Measurements from ENCODE around the gene WDSUB1.

Gene WDSUB1

GRCh38 chr2:159285929-159286708, at the start of gene WDSUB1:
Gene WDSUB1 (minus strand): TSS chr2:159286703. CDS start chr2:159283069, 3,634 bp downstream.
- DNase-seq (ENCODE audit: low read depth in 1 of 2, low spot score in 1 of 2), result no peak

- no peak for DNase-seq (ENCODE audit: low read depth in 1 of 2, low spot score in 1 of 2)
These were observed 40.2 kb upstream of the WDSUB1 start for GRCh38 chr2:159326569-159327255.

GRCh38 chr2:159322419-159322818, 35.9 kb upstream of the WDSUB1 start:
- DNase-seq (ENCODE audit: low read depth in 1 of 2, low spot score in 1 of 2), result no peak

- DNase-seq (ENCODE audit: low read depth in 1 of 2, low spot score in 1 of 2), result no peak
These were observed 31.0 kb upstream of the WDSUB1 start for GRCh38 chr2:159317392-159318088.

- no peak for DNase-seq (ENCODE audit: low read depth in 1 of 2, low spot score in 1 of 2)
These were observed 21.4 kb upstream of the WDSUB1 start for GRCh38 chr2:159307942-159308341.

- no peak for DNase-seq (ENCODE audit: low read depth in 1 of 2, low spot score in 1 of 2)
These were observed 14.1 kb upstream of the WDSUB1 start for GRCh38 chr2:159300586-159300985.

GRCh38 chr2:159298967-159299366, 12.5 kb upstream of the WDSUB1 start:
- no peak for DNase-seq (ENCODE audit: low read depth in 1 of 2, low spot score in 1 of 2)

- DNase-seq (ENCODE audit: low read depth in 1 of 2, low spot score in 1 of 2), result no peak
These were observed 10.7 kb upstream of the WDSUB1 start for GRCh38 chr2:159297042-159297707.

GRCh38 chr2:159292157-159292556, 5.7 kb upstream of the WDSUB1 start:
- no peak for DNase-seq (ENCODE audit: low read depth in 1 of 2, low spot score in 1 of 2)

- no peak for DNase-seq (ENCODE audit: low read depth in 1 of 2, low spot score in 1 of 2)
These were observed 3.9 kb upstream of the WDSUB1 start for GRCh38 chr2:159290289-159290907.

- no peak for DNase-seq (ENCODE audit: low read depth in 1 of 2, low spot score in 1 of 2)
These were observed 1.2 kb upstream of the WDSUB1 start for GRCh38 chr2:159287733-159288132.

GRCh38 chr2:159286709-159287441, 372 bp upstream of the WDSUB1 start:
- DNase-seq (ENCODE audit: low read depth in 1 of 2, low spot score in 1 of 2), result peak; percentile 88 to 94

GRCh38 chr2:159285433-159285832, 1.1 kb downstream of the WDSUB1 start:
- no peak for DNase-seq (ENCODE audit: low read depth in 1 of 2, low spot score in 1 of 2)

GRCh38 chr2:159283529-159283928, 3.0 kb downstream of the WDSUB1 start:
- DNase-seq (ENCODE audit: low read depth in 1 of 2, low spot score in 1 of 2), result no peak

- no peak for DNase-seq (ENCODE audit: low read depth in 1 of 2, low spot score in 1 of 2)
These were observed 5.5 kb downstream of the WDSUB1 start for GRCh38 chr2:159281002-159281401.

- DNase-seq (ENCODE audit: low read depth in 1 of 2, low spot score in 1 of 2), result no peak
These were observed 6.8 kb downstream of the WDSUB1 start for GRCh38 chr2:159279700-159280099.

- no peak for DNase-seq (ENCODE audit: low read depth in 1 of 2, low spot score in 1 of 2)
These were observed 11.4 kb downstream of the WDSUB1 start for GRCh38 chr2:159275111-159275510.

- no peak for DNase-seq (ENCODE audit: low read depth in 1 of 2, low spot score in 1 of 2)
These were observed 14.3 kb downstream of the WDSUB1 start for GRCh38 chr2:159272156-159272555.

GRCh38 chr2:159270744-159271379, 15.6 kb downstream of the WDSUB1 start:
- DNase-seq (ENCODE audit: low read depth in 1 of 2, low spot score in 1 of 2), result no peak

GRCh38 chr2:159267921-159268320, 18.6 kb downstream of the WDSUB1 start:
- no peak for DNase-seq (ENCODE audit: low read depth in 1 of 2, low spot score in 1 of 2)

All from activated CD4-positive, alpha-beta T cell treated with anti-CD3 and anti-CD28 coated beads, Interleukin-2, amount 50 U/mL, for 24 hours (primary cell).